Psoas muscle (tissue), 8 donors: ENCODE measurements around the gene WWC1. TPM values are rescaled to one million over a fixed set of nuclear protein-coding genes. Genes with fewer than 3 reads are reported as not detected.

Experiments used
- ATAC-seq, 4 donors: fragments of 200-7000 bp; cut with Tn5 transposase; one replicate each; pipeline ENCODE4 v1.9.1; 2020; ENCODE audit warnings: moderate library complexity in 3 of 4, mild to moderate bottlenecking in 2 of 4
- DNase-seq, 2 donors: peaks; one replicate each; pipeline ENCODE4 v3.0.0-alpha.2; 2020
- H3K27ac ChIP-seq: fragments of 200-600 bp; one replicate; pipeline ENCODE4 v1.8.0; 2022
- H3K27me3 ChIP-seq, 3 donors: fragments of 200-600 bp in 1 of 3; one replicate each; pipeline versions ENCODE4 v1.6.1 to v1.8.0; 2013 to 2022; ENCODE audit warnings: low read length in 2 of 3, mild to moderate bottlenecking in 2 of 3, moderate library complexity in 1 of 3; ENCODE audit not compliant: insufficient read depth in 3 of 3
- H3K36me3 ChIP-seq, 2 donors: fragments of 200-600 bp in 1 of 2; one replicate each; pipeline versions ENCODE4 v1.6.1 to v1.8.0; 2013 to 2022; ENCODE audit warnings: low read depth in 1 of 2, mild to moderate bottlenecking in 1 of 2, moderate library complexity in 1 of 2; ENCODE audit not compliant: insufficient read depth in 1 of 2
- H3K4me1 ChIP-seq: fragments of 200-600 bp; one replicate; pipeline ENCODE4 v1.8.0; 2022
- H3K4me3 ChIP-seq: fragments of 200-600 bp; one replicate; pipeline ENCODE4 v1.8.0; 2022; ENCODE audit warnings: mild to moderate bottlenecking
- H3K9me3 ChIP-seq: fragments of 200-600 bp; one replicate; pipeline ENCODE4 v1.8.0; 2022
- CTCF ChIP-seq: fragments of 200-600 bp; IDR thresholded peaks from one replicate; pipeline ENCODE4 v1.8.0; 2022; ENCODE audit warnings: antibody characterized with exemption
- WGBS, 3 donors: extraction: QIAGEN DNeasy Blood & Tissue Kit; methylation state at CpG; one replicate each; pipeline versions ENCODE4 v1.1.6 to v1.1.7; 2013; 5-methylcytosine and 5-hydroxymethylcytosine counted together
- intact Hi-C, 2 donors: fragments of 100-400 bp; cut with DNase I; formaldehyde crosslinking; loops; one replicate each; pipeline versions ENCODE4 v1.11.0 to v1.14.2; 2022
- polyA plus RNA-seq, 3 donors: library from polyadenylated mRNA; stranded (reverse); fragments of 200-250 nt; gene quantifications; one replicate each; pipeline ENCODE4 v1.2.3, GENCODE V29; 2013
- total RNA-seq, 4 donors: library from RNA; stranded (reverse); fragmentation: NEBNext Ultra II Directional in 2 of 4; extraction: Animal tissue kit (Norgen Biotek cat#: 25700) in 2 of 4; gene quantifications; one replicate each; pipeline versions ENCODE4 v1.2.1 to v1.2.4, GENCODE V29; 2021 to 2023
- donor health status: healthy with polysubstance abuse.
- donor health status: DM: no; HTN: no; CAD: no; lungs with moderate emphysema.
- donor health status: Bipolar disorder and iron deficiency.
- donor health status: healthy.
- donor health status: DM: yes; HTN: yes; CAD: no.
- donor health status: DM: no; HTN: no; CAD: no.
- donor health status: DM: no; HTN: no; CAD: no.
- donor health status: DM: yes; HTN: yes; CAD: no.

Gene WWC1
- total and polyA plus RNA-seq, 7 donors: 0.03 to 0.25 (median 0.08) TPM; not detected in 3

- DNase-seq (no peak), ATAC-seq (no peak)
- Histone ChIP-seq H3K4me3 (no peak overlapping the region), H3K27ac (no peak overlapping the region), H3K4me1 (no peaks in the 10 kb centered on the region), H3K36me3 (no peaks in the 10 kb centered on the region), H3K9me3 (no peaks in the 10 kb centered on the region), H3K27me3 (no peaks in the 10 kb centered on the region)
- intact Hi-C loops: no loop called here
- TF ChIP-seq CTCF: no peak
- whole genome bisulfite sequencing, 3 donors: 51 to 61% (median 51%) methylated on average over 8 of the region's 8 CpGs
These were observed 25.7 kb downstream of the WWC1 start for GRCh38 chr5:168317096-168317520.

GRCh38 chr5:168317521-168318147, 26.2 kb downstream of the WWC1 start:
- H3K4me3 ChIP-seq: no peak overlapping the region
- TF ChIP-seq CTCF: no peak
- 8 to 18% (median 8%) methylated on average over 4 of the region's 4 CpGs for WGBS, 3 donors
- intact Hi-C loops: no loop called here
- H3K27ac ChIP-seq: no peak overlapping the region
- DNase-seq: no peak
- H3K4me1 ChIP-seq: no peaks in the 10 kb centered on the region
- H3K9me3 ChIP-seq: no peaks in the 10 kb centered on the region
- ATAC-seq: no peak
- no peaks in the 10 kb centered on the region for H3K27me3 ChIP-seq
- H3K36me3 ChIP-seq: no peaks in the 10 kb centered on the region

GRCh38 chr5:168318240-168318639, 26.8 kb downstream of the WWC1 start:
- ATAC-seq (no peak), DNase-seq (no peak)
- TF ChIP-seq CTCF: no peak
- Histone ChIP-seq H3K27ac (no peak overlapping the region), H3K4me1 (no peaks in the 10 kb centered on the region), H3K4me3 (no peak overlapping the region), H3K36me3 (no peaks in the 10 kb centered on the region), H3K9me3 (no peaks in the 10 kb centered on the region), H3K27me3 (no peaks in the 10 kb centered on the region)
- intact Hi-C loops: no loop called here
- WGBS, 3 donors: 89 to 92% (median 90%) methylated on average over 4 of the region's 4 CpGs

- H3K27ac ChIP-seq: no peak overlapping the region
- no peak overlapping the region for H3K4me3 ChIP-seq
- ATAC-seq (no peak), DNase-seq (no peak)
- H3K9me3 ChIP-seq: no peaks in the 10 kb centered on the region
- intact Hi-C loops: no loop called here
- no peaks in the 10 kb centered on the region for H3K4me1 ChIP-seq
- H3K27me3 ChIP-seq: no peaks in the 10 kb centered on the region
- 82 to 91% (median 90%) methylated on average over 3 of the region's 3 CpGs for WGBS, 3 donors
- H3K36me3 ChIP-seq: no peaks in the 10 kb centered on the region
- TF ChIP-seq CTCF: no peak
These were observed 28.3 kb downstream of the WWC1 start for GRCh38 chr5:168319774-168320173.

- TF ChIP-seq CTCF: no peak
- intact Hi-C loops: no loop called here
- WGBS, 3 donors: 66 to 74% (median 70%) methylated on average over 9 of the region's 9 CpGs
These were observed 29.4 kb downstream of the WWC1 start for GRCh38 chr5:168320805-168321204.

More at GRCh38 chr5:168320805-168321204, 29.4 kb downstream of the WWC1 start:
- Histone ChIP-seq H3K27me3 (no peaks in the 10 kb centered on the region), H3K9me3 (no peaks in the 10 kb centered on the region), H3K4me1 (no peaks in the 10 kb centered on the region), H3K36me3 (no peaks in the 10 kb centered on the region), H3K27ac (no peak overlapping the region), H3K4me3 (no peak overlapping the region)
- DNase-seq (no peak), ATAC-seq (no peak)
